Gastroesophageal sphincter (tissue), 3 donors: ENCODE data around the gene PNLIPRP3.

ENCODE experiments used
- EP300 ChIP-seq: sonication (generic); formaldehyde crosslinking; IDR thresholded peaks from one replicate; pipeline ENCODE4 v1.6.1; 2017; ENCODE audit warnings: antibody characterized with exemption, mild to moderate bottlenecking
- POLR2A ChIP-seq, 2 donors: fragments of 450-650 bp; IDR thresholded peaks; one replicate each; pipeline ENCODE4 v1.6.1; 2017; ENCODE audit warnings: antibody characterized with exemption in 2 of 2, mild to moderate bottlenecking in 2 of 2, moderate library complexity in 1 of 2
- POLR2AphosphoS5 ChIP-seq: sonication (generic); formaldehyde crosslinking; IDR thresholded peaks from one replicate; pipeline ENCODE4 v1.6.1; 2017; ENCODE audit warnings: antibody characterized with exemption
- TF ChIP-seq, protein P1 (sequence below), 4 experiments: fragments of 200-600 bp in 2 of 4; fragments of 450-650 bp in 2 of 4; sonication (generic) in 1 of 4; IDR thresholded peaks; one replicate each; pipeline ENCODE4 v1.5.1; 2017 to 2019; ENCODE audit warnings: antibody characterized with exemption in 4 of 4, mild to moderate bottlenecking in 2 of 4, moderate library complexity in 2 of 4

DNA sequence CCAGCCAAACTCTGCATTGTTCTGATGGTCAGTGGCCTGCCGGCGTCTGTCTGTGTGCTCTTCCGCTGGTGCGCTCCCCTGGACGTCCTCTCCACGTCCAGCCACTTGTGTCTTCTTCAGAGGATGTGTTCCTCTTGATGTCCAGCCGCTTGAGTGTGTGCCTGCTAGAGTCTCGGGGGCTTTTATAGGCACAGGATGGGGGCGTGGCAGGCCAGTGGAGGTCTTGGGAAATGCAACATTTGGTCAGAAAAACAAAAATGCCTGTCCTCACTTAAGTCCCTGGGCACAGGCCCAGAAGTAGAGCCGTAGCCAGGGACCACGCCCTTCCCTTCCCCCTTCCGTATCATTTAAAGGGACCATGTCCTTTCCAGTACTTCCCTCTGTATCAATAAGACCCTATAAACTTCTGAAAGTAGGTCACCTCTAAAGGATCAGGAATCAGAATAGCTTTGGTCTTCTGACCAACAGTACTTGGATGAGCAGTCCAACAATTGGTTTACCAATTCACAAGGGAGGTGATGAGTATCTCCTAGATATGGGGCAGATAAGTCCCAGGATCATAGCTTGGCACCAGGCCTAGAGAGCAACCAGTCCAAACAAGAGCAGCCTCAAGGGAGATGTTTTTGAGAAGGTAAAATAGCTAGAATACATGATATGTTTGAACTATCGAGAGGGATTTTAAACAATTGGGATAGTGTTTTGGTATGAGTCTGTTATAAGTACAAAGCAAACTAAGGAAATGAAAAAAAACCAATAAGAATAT is 32.2 kb upstream of the PNLIPRP3 start:
- TF ChIP-seq EP300 (no peak), POLR2A (IDR thresholded peaks at IDR 0.05) (no peak), POLR2AphosphoS5 (no peak)
- TF ChIP-seq, protein P1, sequence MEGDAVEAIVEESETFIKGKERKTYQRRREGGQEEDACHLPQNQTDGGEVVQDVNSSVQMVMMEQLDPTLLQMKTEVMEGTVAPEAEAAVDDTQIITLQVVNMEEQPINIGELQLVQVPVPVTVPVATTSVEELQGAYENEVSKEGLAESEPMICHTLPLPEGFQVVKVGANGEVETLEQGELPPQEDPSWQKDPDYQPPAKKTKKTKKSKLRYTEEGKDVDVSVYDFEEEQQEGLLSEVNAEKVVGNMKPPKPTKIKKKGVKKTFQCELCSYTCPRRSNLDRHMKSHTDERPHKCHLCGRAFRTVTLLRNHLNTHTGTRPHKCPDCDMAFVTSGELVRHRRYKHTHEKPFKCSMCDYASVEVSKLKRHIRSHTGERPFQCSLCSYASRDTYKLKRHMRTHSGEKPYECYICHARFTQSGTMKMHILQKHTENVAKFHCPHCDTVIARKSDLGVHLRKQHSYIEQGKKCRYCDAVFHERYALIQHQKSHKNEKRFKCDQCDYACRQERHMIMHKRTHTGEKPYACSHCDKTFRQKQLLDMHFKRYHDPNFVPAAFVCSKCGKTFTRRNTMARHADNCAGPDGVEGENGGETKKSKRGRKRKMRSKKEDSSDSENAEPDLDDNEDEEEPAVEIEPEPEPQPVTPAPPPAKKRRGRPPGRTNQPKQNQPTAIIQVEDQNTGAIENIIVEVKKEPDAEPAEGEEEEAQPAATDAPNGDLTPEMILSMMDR (IDR thresholded peaks at IDR 0.05), result no peak
